Activated CD8-positive, alpha-beta T cell treated with anti-CD3 and anti-CD28 coated beads for 36 hours (primary cell): Measurements from ENCODE around the gene FBLIM1. TPM values are rescaled to one million over a fixed set of nuclear protein-coding genes. Genes with fewer than 3 reads are reported as not detected.

Source experiments
- ATAC-seq: fragments of 200-7000 bp; cut with Tn5 transposase; one replicate; pipeline ENCODE4 v1.10.0; 2021; ENCODE audit warnings: mild to moderate bottlenecking, moderate library complexity
- CTCF ChIA-PET: fragments of 350-600 bp; sonication (Branson Sonifier 250); formaldehyde crosslinking; loops from one replicate; lab custom pipeline; 2021; ENCODE audit warnings: antibody characterized with exemption; lab: Charles Lee
- POLR2A ChIA-PET: fragments of 350-600 bp; sonication (Branson Sonifier 250); formaldehyde crosslinking; loops from one replicate; lab custom pipeline; 2021; ENCODE audit warnings: antibody characterized with exemption; lab: Charles Lee
- DNase-seq: peaks from one replicate; pipeline ENCODE4 v3.0.0-alpha.2; 2020
- H3K27ac Mint-ChIP-seq: one replicate; pipeline ENCODE4 v1.8.0; 2021; ENCODE audit warnings: mild to moderate bottlenecking, mixed read lengths
- H3K27me3 Mint-ChIP-seq: one replicate; pipeline ENCODE4 v1.8.0; 2021; ENCODE audit warnings: mixed read lengths
- H3K36me3 Mint-ChIP-seq: one replicate; pipeline ENCODE4 v1.8.0; 2021; ENCODE audit warnings: low read depth, mixed read lengths
- H3K4me1 Mint-ChIP-seq: one replicate; pipeline ENCODE4 v1.8.0; 2021; ENCODE audit warnings: low read depth, mixed read lengths
- H3K4me3 Mint-ChIP-seq: one replicate; pipeline ENCODE4 v1.8.0; 2021; ENCODE audit warnings: mild to moderate bottlenecking, moderate library complexity, mixed read lengths
- H3K9me3 Mint-ChIP-seq: one replicate; pipeline ENCODE4 v1.8.0; 2021; ENCODE audit warnings: mixed read lengths
- intact Hi-C: fragments of 100-400 bp; cut with micrococcal nuclease; formaldehyde crosslinking; loops from one replicate; pipeline ENCODE4 v1.10.0; 2022
- total RNA-seq, 2 experiments: library from RNA; stranded (reverse); gene quantifications; one replicate each; pipeline ENCODE4 v1.2.3, GENCODE V29; 2021
- TF ChIP-seq, protein P1 (sequence below): fragments of 200-600 bp; IDR thresholded peaks from one replicate; pipeline ENCODE4 v1.8.0; 2022; ENCODE audit warnings: antibody characterized with exemption, mild to moderate bottlenecking

FBLIM1 gene
- total RNA-seq, 2 experiments from 2014 or later, result not detected

DNA sequence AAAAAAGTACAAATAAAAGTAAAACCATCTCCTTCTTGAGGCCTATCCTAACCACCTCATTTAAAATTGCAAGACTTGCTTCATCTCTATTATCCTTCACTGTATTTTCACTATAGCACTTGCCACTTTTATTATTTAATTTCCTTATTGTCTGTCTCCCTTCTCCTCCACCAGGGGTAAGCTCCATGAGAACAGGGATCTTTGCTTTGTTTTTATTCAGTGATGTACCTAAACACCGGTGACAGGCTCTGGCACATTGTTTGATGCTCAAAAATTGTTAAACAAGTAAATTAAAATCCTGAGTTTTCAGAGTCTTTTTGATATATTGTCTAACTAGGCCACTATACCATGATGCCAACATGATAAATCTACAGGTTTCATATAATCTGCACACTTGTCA, 71.7 kb downstream of the FBLIM1 start:
- CTCF ChIA-PET, result interaction anchor here (1.2 to 1.4 kb wide), 2 partner anchors 15 to 19 kb away, joined by 3 to 6 read pairs; no protein-coding TSS in a partner anchor
- Mint-ChIP-seq H3K4me1 (peaks cover 17% of the 10 kb centered on the region), H3K4me3 (no peak overlapping the region), H3K27ac (no peak overlapping the region), H3K27me3 (no peaks in the 10 kb centered on the region), H3K36me3 (peaks cover 7% of the 10 kb centered on the region), H3K9me3 (no peaks in the 10 kb centered on the region)
- ATAC-seq (no peak), DNase-seq (no peak)
- TF ChIP-seq, protein P1, sequence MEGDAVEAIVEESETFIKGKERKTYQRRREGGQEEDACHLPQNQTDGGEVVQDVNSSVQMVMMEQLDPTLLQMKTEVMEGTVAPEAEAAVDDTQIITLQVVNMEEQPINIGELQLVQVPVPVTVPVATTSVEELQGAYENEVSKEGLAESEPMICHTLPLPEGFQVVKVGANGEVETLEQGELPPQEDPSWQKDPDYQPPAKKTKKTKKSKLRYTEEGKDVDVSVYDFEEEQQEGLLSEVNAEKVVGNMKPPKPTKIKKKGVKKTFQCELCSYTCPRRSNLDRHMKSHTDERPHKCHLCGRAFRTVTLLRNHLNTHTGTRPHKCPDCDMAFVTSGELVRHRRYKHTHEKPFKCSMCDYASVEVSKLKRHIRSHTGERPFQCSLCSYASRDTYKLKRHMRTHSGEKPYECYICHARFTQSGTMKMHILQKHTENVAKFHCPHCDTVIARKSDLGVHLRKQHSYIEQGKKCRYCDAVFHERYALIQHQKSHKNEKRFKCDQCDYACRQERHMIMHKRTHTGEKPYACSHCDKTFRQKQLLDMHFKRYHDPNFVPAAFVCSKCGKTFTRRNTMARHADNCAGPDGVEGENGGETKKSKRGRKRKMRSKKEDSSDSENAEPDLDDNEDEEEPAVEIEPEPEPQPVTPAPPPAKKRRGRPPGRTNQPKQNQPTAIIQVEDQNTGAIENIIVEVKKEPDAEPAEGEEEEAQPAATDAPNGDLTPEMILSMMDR, result no peak
- POLR2A ChIA-PET, result no interaction called here
- intact Hi-C loops, result no loop called here

DNA sequence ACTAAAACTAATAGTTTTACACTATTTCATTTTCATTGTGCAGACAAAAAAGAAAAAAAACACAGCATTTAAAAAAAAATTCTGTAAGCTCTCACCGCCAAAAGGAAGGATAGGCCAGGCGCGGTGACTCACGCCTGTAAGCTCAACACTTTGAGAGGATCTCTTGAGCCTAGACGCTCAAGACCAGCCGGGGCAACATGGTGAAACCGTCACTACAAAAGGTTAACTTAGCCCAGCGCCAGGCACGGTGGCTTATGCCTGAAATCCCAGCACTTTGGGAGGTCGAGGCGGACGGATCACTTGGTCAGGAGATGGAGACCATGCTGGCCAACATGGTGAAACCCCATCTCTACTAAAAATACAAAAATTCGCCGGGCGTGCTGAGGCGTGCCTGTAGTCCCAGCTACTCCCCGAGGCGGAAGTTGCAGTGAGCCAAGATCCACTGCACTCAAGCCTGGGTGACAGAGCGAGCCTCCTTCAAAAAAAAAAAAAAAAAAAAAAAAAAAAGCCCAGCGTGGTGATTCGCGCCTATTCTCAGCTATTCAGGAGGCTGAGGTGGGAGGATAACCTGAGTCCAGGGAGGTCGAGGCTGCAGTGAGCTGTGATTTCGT, 74.6 kb downstream of the FBLIM1 start:
- DNase-seq (peak; percentile 69), ATAC-seq (no peak)
- Mint-ChIP-seq H3K27ac (peak overlapping the region; percentile 96), H3K4me3 (peak overlapping the region; percentile 94), H3K4me1 (peaks cover 34% of the 10 kb centered on the region), H3K27me3 (no peaks in the 10 kb centered on the region), H3K36me3 (peaks cover 7% of the 10 kb centered on the region), H3K9me3 (no peaks in the 10 kb centered on the region)
- ChIA-PET POLR2A (interaction anchor here (0.6 to 4.2 kb wide), 23 partner anchors 9 to 307 kb away, joined by 3 to 75 read pairs (median 5); partner anchors contain the start of genes DNAJC16, SPEN and ZBTB17), CTCF (interaction anchor here (0.7 to 3.9 kb wide), 7 partner anchors 9 to 175 kb away, joined by 3 to 28 read pairs (median 7); partner anchors contain the start of genes SPEN and ZBTB17)
- intact Hi-C loops, result no loop called here
- TF ChIP-seq, protein P1, result no peak

- DNase-seq, result no peak
- no peak for ATAC-seq
- POLR2A ChIA-PET, result interaction anchor here (0.6 to 4.2 kb wide), 27 partner anchors 8 to 1848 kb away, joined by 3 to 75 read pairs (median 5); partner anchors contain the start of genes DNAJC16, SPEN and ZBTB17
- Mint-ChIP-seq H3K4me3 (peak overlapping the region; percentile 94), H3K27ac (peak overlapping the region; percentile 96), H3K27me3 (no peaks in the 10 kb centered on the region), H3K36me3 (peaks cover 7% of the 10 kb centered on the region), H3K4me1 (peaks cover 34% of the 10 kb centered on the region), H3K9me3 (no peaks in the 10 kb centered on the region)
- intact Hi-C loops, result loop anchor here (2.0 kb wide), 1 partner anchor 131 kb away; no protein-coding TSS in a partner anchor
- TF ChIP-seq, protein P1, result no peak
- CTCF ChIA-PET, result interaction anchor here (0.7 to 3.9 kb wide), 7 partner anchors 10 to 174 kb away, joined by 3 to 28 read pairs (median 7); partner anchors contain the start of genes SPEN and ZBTB17
These were observed 75.3 kb downstream of the FBLIM1 start for GRCh38 chr1:15833842-15834405.

GRCh38 chr1:15834406-15835204, 76.0 kb downstream of the FBLIM1 start:
- H3K4me1 Mint-ChIP-seq, result peaks cover 32% of the 10 kb centered on the region
- peak overlapping the region; percentile 94 for H3K4me3 Mint-ChIP-seq
- intact Hi-C loops, result loop anchor here (2.0 to 5.0 kb wide), 2 partner anchors 83 to 130 kb away; no protein-coding TSS in a partner anchor
- ATAC-seq (peak; percentile 53), DNase-seq (peak; percentile 91)
- TF ChIP-seq, protein P1, result no peak
- no peaks in the 10 kb centered on the region for H3K27me3 Mint-ChIP-seq
- ChIA-PET POLR2A (interaction anchor here (0.6 to 4.2 kb wide), 25 partner anchors 8 to 1848 kb away, joined by 3 to 75 read pairs (median 5); partner anchors contain the start of genes DNAJC16, SPEN and ZBTB17), CTCF (interaction anchor here (1.6 to 3.9 kb wide), 6 partner anchors 11 to 173 kb away, joined by 4 to 28 read pairs (median 9); partner anchors contain the start of genes SPEN and ZBTB17)
- peak overlapping the region; percentile 96 for H3K27ac Mint-ChIP-seq
- peaks cover 7% of the 10 kb centered on the region for H3K36me3 Mint-ChIP-seq
- H3K9me3 Mint-ChIP-seq, result no peaks in the 10 kb centered on the region
